Measurements from ENCODE around the gene HKDC1.

Gene HKDC1

DNA sequence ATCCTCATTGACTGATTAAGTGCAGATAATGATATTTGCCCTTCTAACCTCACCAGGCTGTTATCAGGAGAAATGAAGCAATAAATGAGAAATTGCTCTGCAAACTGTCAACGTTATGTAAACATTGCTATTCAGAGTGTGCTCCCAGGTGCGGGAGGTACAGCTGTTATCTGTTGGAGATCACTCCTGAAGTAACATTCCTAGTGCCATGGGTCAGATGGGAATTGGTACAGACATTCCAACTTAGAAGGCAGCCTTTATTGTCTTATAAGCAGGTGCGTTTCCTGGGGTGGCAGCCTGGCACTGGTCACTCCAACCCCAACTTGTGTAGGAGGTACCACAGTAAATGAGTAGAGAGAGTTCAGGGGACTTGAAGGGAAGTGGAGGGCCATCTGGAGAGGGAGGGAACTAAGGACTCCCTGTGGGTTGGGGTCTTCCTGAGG, 95.0 kb downstream of the HKDC1 start:
- Histone ChIP-seq H3K27ac (ENCODE audit: extremely low read depth, low read depth, low read length) (no peak overlapping the region), H3K4me3 (ENCODE audit: low read depth, low read length) (no peak overlapping the region), H3K4me1 (ENCODE audit: control insufficient read depth, insufficient read depth, low read length) (0 out of 2 replicates have a peak, but pooled peaks cover 3% of the 10 kb centered on the region), H3K9me3 (ENCODE audit: control insufficient read depth, insufficient read depth, low read depth, low read length) (no peaks in the 10 kb centered on the region), H3K36me3 (ENCODE audit: control insufficient read depth in 2 of 2, insufficient read depth in 1 of 2, low read length in 2 of 2) (no peaks in the 10 kb centered on the region)
- ChIA-PET CTCF (interaction anchor here (0.6 to 0.7 kb wide), 2 partner anchors 19 to 25 kb away, joined by 3 read pairs; no protein-coding TSS in a partner anchor), POLR2A (no interaction called here)
- no peak for TF ChIP-seq ZNF214 (tag by site-specific recombination; IDR thresholded peaks at IDR 0.05; ENCODE audit: borderline replicate concordance)
- no peak for TF ChIP-seq ZNF548 (tag by site-specific recombination; IDR thresholded peaks at IDR 0.05)
- TF ChIP-seq ZNF2 (tag by site-specific recombination; IDR thresholded peaks at IDR 0.05) = no peak
- TF ChIP-seq ZIC2 (tag by site-specific recombination; IDR thresholded peaks at IDR 0.05) = no peak
- no peak for TF ChIP-seq ZNF654 (tag by site-specific recombination; IDR thresholded peaks at IDR 0.05; ENCODE audit: low read depth)
- TF ChIP-seq, protein P1, sequence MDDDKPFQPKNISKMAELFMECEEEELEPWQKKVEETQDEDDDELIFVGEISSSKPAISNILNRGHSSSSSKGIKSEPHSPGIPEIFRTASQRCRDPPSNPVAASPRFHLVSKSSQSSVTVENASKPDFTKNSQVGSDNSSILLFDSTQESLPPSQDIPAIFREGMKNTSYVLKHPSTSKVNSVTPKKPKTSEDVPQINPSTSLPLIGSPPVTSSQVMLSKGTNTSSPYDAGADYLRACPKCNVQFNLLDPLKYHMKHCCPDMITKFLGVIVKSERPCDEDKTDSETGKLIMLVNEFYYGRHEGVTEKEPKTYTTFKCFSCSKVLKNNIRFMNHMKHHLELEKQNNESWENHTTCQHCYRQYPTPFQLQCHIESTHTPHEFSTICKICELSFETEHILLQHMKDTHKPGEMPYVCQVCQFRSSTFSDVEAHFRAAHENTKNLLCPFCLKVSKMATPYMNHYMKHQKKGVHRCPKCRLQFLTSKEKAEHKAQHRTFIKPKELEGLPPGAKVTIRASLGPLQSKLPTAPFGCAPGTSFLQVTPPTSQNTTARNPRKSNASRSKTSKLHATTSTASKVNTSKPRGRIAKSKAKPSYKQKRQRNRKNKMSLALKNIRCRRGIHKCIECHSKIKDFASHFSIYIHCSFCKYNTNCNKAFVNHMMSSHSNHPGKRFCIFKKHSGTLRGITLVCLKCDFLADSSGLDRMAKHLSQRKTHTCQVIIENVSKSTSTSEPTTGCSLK (tag by site-specific recombination; IDR thresholded peaks at IDR 0.05) = no peak
- TF ChIP-seq, protein P2, sequence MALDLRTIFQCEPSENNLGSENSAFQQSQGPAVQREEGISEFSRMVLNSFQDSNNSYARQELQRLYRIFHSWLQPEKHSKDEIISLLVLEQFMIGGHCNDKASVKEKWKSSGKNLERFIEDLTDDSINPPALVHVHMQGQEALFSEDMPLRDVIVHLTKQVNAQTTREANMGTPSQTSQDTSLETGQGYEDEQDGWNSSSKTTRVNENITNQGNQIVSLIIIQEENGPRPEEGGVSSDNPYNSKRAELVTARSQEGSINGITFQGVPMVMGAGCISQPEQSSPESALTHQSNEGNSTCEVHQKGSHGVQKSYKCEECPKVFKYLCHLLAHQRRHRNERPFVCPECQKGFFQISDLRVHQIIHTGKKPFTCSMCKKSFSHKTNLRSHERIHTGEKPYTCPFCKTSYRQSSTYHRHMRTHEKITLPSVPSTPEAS (tag by site-specific recombination; IDR thresholded peaks at IDR 0.05) = no peak
- TF ChIP-seq ZNF571 (tag by site-specific recombination; IDR thresholded peaks at IDR 0.05) = no peak
- no peak for TF ChIP-seq ZNF473 (tag by site-specific recombination; IDR thresholded peaks at IDR 0.05)

DNA sequence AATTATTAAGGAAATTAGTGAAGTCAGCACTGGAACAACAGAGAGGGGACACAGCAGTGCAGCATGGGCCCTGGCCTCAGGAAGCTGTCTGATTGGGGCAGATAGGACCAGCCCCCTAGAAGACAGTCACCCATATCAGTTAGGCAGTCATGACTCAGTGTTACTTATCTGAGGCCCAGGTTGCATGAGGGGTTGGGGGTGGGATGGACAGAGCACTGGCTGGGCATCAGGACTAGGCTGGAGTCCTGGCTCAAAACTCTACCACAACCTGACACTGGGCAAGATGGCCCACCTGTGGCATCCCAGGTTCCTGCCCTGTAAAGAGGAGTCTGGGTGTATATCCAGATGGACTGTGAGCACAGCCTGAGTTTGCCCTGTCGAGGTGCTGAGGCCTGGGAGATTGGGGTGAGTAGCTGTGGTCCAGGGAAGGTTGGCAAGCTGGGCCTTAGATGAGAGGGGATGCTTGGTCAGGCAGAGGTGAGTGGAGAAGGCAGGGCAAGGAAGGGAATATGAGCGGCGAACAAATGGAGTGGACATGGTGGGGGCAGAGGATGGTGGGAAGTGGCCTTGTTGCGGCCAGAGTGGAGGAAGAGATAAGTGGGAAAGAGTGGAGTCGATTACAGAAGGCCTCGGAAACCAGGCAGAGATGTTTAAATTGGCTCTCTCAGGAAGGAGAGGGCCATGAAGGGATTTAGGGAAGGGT, 95.6 kb downstream of the HKDC1 start:
- no peak overlapping the region for H3K4me3 ChIP-seq (ENCODE audit: low read depth, low read length)
- H3K9me3 ChIP-seq (ENCODE audit: control insufficient read depth, insufficient read depth, low read depth, low read length) = no peaks in the 10 kb centered on the region
- H3K36me3 ChIP-seq (ENCODE audit: control insufficient read depth in 2 of 2, insufficient read depth in 1 of 2, low read length in 2 of 2) = no peaks in the 10 kb centered on the region
- 0 out of 2 replicates have a peak, but pooled peaks cover 3% of the 10 kb centered on the region for H3K4me1 ChIP-seq (ENCODE audit: control insufficient read depth, insufficient read depth, low read length)
- CTCF ChIA-PET = interaction anchor here (0.6 kb wide), 1 partner anchor 20 kb away, joined by 3 read pairs; no protein-coding TSS in a partner anchor
- no peak overlapping the region for H3K27ac ChIP-seq (ENCODE audit: extremely low read depth, low read depth, low read length)
- no peak for TF ChIP-seq FEZF1 (tag by site-specific recombination; IDR thresholded peaks at IDR 0.05)
- peak; percentile 59; the same call in 1 of the 2 replicates for TF ChIP-seq SCRT1 (tag by site-specific recombination; IDR thresholded peaks at IDR 0.05; ENCODE audit: borderline replicate concordance)
- TF ChIP-seq SCRT2 (tag by site-specific recombination; IDR thresholded peaks at IDR 0.05) = peak; percentile 74
- TF ChIP-seq, protein P3, sequence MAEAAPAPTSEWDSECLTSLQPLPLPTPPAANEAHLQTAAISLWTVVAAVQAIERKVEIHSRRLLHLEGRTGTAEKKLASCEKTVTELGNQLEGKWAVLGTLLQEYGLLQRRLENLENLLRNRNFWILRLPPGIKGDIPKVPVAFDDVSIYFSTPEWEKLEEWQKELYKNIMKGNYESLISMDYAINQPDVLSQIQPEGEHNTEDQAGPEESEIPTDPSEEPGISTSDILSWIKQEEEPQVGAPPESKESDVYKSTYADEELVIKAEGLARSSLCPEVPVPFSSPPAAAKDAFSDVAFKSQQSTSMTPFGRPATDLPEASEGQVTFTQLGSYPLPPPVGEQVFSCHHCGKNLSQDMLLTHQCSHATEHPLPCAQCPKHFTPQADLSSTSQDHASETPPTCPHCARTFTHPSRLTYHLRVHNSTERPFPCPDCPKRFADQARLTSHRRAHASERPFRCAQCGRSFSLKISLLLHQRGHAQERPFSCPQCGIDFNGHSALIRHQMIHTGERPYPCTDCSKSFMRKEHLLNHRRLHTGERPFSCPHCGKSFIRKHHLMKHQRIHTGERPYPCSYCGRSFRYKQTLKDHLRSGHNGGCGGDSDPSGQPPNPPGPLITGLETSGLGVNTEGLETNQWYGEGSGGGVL (tag by site-specific recombination; IDR thresholded peaks at IDR 0.05) = peak; percentile 11; the same call in 1 of the 2 replicates
- POLR2A ChIA-PET = no interaction called here

DNA sequence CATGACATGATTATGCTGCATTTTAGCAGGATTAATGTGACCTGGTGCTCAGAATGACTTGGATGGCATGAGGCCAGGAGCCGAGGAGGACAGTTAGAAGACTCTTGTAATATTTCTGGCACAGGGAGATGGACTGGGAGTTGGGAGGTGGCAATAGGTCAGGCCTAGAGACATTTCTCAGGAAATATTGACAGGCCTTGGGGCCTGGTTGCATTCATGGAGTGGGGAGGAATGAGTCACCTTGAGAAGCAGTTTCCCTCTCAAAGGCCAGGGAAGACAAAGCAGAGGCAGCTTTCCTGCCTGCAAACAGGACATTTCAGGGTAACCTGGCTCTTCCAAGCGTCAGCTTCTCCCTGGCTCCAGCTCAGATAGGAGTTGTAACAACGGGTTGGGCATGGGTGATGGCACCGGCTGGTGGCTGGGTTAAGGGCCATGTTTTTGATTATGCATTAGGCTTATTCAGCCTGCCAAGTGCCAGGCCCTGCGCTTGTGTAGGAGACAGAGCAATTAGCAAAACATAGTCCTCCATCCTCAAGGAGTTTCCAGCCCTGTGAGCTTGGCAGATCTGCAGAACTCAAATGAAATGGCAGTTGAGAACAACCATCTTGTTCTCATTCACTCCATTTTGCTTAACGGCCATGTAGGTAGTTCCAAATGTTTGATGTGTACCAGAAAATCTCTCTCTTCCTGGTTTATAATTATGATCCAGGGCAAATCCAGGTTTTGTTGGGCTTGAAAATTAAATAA, 96.4 kb downstream of the HKDC1 start:
- H3K27ac ChIP-seq (ENCODE audit: extremely low read depth, low read depth, low read length) = no peak overlapping the region

More for the DNA sequence above, 96.4 kb downstream of the HKDC1 start:
- H3K4me3 ChIP-seq (ENCODE audit: low read depth, low read length) = no peak overlapping the region
- TF ChIP-seq PRDM1 (tag by site-specific recombination; IDR thresholded peaks at IDR 0.05) (peak; percentile 32; the same call in 1 of the 2 replicates), ZNF529 (tag by site-specific recombination; IDR thresholded peaks at IDR 0.05; ENCODE audit: insufficient replicate concordance) (no peak), ZNF354C (tag by site-specific recombination; IDR thresholded peaks at IDR 0.05; ENCODE audit: borderline replicate concordance, low read depth) (no peak), OSR2 (tag by site-specific recombination; IDR thresholded peaks at IDR 0.05) (no peak)
- TF ChIP-seq, protein P4, sequence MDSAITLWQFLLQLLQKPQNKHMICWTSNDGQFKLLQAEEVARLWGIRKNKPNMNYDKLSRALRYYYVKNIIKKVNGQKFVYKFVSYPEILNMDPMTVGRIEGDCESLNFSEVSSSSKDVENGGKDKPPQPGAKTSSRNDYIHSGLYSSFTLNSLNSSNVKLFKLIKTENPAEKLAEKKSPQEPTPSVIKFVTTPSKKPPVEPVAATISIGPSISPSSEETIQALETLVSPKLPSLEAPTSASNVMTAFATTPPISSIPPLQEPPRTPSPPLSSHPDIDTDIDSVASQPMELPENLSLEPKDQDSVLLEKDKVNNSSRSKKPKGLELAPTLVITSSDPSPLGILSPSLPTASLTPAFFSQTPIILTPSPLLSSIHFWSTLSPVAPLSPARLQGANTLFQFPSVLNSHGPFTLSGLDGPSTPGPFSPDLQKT (IDR thresholded peaks at IDR 0.05; ENCODE audit: borderline replicate concordance, low read depth, low read length) = no peak
- TF ChIP-seq, protein P5, sequence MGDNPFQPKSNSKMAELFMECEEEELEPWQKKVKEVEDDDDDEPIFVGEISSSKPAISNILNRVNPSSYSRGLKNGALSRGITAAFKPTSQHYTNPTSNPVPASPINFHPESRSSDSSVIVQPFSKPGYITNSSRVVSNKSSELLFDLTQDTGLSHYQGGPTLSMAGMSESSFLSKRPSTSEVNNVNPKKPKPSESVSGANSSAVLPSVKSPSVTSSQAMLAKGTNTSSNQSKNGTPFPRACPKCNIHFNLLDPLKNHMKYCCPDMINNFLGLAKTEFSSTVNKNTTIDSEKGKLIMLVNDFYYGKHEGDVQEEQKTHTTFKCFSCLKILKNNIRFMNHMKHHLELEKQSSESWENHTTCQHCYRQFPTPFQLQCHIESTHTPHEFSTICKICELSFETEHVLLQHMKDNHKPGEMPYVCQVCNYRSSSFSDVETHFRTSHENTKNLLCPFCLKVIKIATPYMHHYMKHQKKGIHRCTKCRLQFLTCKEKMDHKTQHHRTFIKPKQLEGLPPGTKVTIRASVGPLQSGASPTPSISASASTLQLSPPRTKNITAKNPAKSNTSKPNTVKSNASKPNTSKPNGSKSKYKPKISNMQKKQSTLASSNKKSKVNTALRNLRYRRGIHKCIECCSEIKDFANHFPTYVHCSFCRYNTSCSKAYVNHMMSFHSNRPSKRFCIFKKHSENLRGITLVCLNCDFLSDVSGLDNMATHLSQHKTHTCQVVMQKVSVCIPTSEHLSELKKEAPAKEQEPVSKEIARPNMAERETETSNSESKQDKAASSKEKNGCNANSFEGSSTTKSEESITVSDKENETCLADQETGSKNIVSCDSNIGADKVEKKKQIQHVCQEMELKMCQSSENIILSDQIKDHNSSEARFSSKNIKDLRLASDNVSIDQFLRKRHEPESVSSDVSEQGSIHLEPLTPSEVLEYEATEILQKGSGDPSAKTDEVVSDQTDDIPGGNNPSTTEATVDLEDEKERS (tag by site-specific recombination; IDR thresholded peaks at IDR 0.05) = 0 out of 2 replicates have a peak, but pooled peaks have one; percentile 5
- POLR2A ChIA-PET = no interaction called here
- CTCF ChIA-PET = no interaction called here
- H3K9me3 ChIP-seq (ENCODE audit: control insufficient read depth, insufficient read depth, low read depth, low read length) = no peaks in the 10 kb centered on the region
- H3K36me3 ChIP-seq (ENCODE audit: control insufficient read depth in 2 of 2, insufficient read depth in 1 of 2, low read length in 2 of 2) = no peaks in the 10 kb centered on the region
- H3K4me1 ChIP-seq (ENCODE audit: control insufficient read depth, insufficient read depth, low read length) = 0 out of 2 replicates have a peak, but pooled peaks cover 3% of the 10 kb centered on the region
